ENCODE results near the gene SNX6. TPM values are rescaled to one million over a fixed set of nuclear protein-coding genes. Genes with fewer than 3 reads are reported as not detected.
"Not testable (repeated sequence)": the region's sequence is repeated elsewhere in the genome, so short reads cannot be mapped to it uniquely, and the experiment has no call there.

SNX6 gene
- total RNA-seq: 66.7 TPM

DNA sequence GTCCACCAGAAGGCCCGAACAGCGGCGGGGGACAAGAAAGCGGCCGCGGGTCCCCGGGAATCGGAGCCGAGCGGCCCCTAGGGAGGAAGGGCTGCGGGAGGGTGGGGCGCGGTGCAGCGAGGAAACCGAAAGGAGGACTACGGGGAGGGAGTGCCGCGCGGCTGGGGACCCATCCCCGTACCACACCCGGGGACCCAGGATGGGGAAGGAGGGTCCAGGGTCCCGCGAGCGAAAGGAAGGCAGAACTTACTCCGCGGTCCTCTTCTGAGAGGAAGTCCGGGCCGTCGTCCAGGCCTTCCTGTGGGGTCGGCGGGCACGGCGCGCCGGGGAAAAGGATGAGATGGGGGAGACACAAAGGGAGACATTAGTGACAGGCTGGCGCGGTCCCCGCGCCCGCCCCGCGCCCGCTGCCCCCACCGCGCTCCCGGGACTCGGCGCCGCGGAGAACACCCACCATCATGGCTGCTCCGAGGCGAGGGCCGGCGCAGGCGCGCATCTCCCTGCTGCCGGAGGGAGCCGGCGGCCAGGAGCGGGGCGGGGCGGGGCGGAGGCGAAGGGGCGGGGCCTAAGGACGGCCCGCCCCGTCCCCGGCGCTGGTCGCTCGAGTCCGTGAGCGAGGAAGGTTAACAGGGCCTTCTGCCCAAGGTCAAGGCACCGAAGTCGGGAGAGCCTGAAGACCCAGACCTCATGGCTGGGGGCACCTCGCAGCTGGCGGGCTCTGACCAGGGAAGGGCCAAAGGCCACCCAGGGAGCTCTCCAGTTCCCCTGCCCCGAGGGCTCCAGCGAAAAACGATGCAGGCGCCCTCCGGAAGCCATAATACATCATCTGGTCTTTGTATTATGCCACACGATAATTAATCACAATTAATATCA is at the start of gene SNX6:
TSS of gene SNX6 (minus strand) at position 492 of the 873 bp plus-strand sequence. CDS start at position 460, 32 bp downstream.
- peak; percentile 78 for DNase-seq (ENCODE audit: low spot score)

DNA sequence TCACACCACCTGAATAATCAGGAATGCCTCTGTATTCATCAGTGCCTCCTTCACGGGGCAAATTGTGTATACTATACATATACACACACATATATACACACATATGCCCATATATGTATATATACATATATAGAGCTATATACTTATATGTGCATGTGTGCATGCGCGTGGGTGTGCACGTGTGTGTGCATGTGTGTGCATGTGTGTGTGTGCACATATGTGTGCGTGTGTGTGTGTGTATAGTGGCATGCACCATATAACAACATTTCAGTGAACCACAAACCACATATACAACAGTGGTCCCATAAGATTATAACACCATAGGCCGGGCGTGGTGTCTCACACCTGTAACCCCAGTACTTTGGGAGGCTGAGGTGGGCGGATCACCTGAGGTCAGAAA is 48.8 kb upstream of the SNX6 start:
- no peak for DNase-seq (ENCODE audit: low spot score)

DNA sequence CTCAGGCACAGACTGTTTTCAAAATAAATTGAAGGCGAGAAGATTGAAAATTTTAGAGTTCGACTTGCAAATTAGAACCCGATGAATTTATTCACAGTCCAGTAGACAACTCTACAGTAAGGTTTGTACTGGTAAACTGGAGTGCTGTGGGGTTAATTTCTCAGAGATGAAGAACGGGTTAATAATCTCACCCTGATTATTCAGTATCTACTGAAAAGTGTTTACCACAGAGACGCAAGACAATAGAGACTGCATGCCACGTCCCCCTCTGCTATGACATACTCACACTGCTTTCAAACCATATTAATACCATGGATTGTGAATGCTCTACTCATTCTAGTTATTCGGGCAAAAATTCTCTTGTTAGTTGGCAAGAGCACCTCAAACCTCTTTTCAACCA is 48.4 kb upstream of the SNX6 start:
- no peak for DNase-seq (ENCODE audit: low spot score)

DNA sequence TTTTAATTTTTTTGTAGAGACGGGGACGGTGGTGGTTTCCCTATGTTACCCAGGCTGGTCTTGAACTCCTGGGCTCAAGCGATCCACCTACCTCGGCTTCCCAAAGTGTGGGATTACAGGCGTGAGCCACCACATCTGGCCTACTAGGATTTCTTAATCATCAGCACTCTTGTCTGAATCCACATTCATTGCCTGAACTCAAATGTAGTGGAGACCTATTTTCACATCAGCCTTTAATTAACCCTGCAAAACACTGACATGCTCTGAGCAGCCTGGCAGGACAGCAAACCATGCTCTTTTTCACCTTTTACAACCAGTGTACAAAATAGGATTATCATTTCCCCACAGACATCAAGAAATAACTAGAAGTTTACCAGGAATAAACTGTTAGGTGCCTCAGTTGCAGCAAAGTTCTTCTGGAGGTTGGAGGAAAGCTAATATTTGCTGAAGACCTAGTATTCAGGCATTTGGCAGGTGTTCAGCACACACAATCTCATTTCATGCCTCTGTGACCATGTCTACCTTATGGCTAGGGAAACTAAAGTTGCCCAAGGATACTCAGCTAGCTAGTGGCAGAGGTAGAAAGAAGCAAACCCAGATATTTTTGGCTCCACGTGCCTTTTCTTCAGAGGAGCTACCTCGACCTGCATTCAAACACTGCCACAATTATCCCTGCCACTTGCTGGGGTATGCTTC is 46.7 kb upstream of the SNX6 start:
- DNase-seq (ENCODE audit: low spot score): no peak

DNA sequence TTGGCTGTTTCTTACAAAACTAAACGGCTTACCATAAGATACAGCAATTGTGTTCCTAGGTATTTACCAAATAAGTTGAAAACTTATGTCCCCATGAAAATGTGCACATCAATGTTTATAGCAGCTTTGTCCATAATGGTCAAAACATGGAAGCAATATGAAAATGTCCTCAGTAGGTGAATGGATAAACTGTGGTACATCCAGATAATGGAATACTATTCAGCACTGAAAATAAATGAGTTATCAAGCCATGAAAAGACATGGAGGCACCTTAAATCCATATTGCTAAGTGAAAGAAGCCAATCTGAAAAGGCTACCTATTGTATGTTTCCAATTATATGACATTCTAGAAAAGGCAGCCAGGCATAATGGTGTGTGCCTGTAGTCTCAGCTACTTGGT is 43.8 kb upstream of the SNX6 start:
- no peak for DNase-seq (ENCODE audit: low spot score)

DNA sequence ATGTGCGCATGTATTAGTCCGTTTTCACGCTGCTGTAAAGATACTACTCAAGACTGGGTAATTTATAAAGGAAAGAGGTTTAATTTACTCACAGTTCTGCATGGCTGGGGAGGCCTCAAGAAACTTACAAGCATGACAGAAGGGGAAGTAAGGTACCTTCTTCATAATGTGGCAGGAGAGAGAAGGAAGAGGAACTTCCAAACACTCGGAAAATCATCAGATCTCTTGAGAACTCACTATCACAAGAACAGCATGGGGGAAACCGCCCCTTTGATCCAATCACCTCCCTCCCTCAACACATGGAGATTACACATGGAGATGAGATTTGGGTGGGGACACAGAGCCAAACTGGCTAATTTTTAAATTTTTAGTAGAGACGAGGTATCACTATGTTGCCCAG is 41.8 kb upstream of the SNX6 start:
- no peak for DNase-seq (ENCODE audit: low spot score)

DNA sequence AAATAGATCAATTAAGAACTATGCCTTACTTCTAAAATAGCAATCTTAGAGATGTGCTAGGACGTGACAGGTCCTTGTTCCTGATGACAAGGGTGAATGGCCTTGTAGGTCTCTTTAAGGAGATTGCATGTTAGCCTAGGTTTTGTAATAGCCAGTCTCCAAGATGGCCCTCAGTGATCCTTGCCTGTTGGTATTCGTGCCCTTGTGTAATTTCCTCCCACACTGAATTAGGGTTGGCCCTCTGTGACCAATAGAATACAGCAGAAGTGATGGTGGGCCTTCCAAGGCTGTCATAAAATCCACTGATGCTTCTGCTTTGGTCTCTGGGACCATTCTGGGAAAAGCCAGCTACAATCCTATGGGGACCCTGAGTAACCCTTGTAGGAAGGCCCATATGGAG is 38.2 kb upstream of the SNX6 start:
- no peak for DNase-seq (ENCODE audit: low spot score)

DNA sequence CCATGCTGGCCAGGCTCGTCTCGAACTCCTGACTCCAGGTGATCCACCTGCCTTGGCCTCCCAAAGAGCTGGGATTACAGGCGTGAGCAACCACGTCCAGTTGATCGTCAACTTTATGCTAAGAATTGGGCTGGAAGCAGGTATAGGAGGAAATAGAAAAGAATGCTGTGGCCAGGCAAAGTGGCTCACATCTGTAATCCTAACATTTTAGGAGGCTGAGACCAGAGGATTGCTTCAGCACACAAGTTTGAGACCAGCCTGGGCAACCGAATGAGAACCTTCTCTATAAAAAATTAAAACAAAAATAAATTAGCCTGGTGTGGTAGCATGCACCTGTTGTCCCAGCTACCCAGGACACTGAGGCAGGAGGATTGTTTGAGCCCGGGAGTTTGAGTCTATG is 37.1 kb upstream of the SNX6 start:
- DNase-seq (ENCODE audit: low spot score): no peak

DNA sequence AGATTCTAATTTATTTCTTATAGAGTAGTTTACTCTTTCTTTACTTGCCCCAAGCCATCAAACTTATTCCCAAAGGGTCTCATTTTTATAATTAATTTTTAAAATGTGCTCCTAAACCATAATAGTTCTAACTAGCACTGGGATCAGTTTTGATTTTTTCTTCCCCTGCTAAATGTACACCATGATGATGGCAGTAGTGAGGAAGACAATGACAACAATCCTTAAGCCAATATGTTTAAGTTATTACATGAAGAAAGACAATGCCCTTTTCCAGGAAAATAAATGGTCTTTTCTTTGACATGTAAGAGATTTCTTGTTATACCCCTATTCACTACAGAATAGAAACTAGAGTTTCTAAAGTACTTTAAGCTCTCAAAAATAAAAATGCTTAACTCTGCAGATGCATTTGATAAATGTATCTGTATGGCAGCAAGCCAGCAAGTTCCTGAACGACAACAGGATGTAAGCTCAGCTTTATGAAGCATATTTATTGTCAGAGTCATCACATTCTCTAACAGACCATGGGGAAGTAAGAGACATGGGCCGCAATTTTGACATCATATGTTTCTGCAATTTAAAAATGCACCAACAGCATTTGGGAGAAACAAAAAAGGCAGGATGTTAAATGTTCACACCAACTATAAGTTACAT is 36.0 kb upstream of the SNX6 start:
- peak; percentile 43 for DNase-seq (ENCODE audit: low spot score)

DNA sequence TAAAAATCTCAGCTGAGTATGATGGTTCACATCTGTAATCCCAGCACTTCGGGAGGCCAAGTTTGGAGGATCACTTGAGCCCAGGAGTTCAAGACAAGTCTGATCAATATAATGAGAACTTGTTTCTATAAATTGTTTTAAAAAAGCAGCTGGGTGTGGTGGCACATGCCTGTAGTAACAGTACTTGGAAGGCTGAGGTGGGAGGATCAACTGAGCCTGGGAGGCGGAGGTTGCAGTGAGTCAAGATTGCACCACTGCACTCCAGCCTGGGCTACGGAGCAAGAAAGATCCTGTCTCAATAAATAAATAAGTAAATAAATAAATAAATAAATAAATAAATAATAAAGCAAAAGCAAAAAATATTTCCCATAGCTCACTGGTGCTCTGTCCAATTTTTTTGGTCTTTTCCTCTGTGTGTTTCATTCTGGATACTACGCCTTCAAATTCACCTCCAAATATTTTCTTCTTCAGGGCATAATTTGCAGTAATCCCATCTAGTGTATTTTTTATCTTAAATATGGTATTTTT is 32.7 kb upstream of the SNX6 start:
- DNase-seq (ENCODE audit: low spot score): no peak

DNA sequence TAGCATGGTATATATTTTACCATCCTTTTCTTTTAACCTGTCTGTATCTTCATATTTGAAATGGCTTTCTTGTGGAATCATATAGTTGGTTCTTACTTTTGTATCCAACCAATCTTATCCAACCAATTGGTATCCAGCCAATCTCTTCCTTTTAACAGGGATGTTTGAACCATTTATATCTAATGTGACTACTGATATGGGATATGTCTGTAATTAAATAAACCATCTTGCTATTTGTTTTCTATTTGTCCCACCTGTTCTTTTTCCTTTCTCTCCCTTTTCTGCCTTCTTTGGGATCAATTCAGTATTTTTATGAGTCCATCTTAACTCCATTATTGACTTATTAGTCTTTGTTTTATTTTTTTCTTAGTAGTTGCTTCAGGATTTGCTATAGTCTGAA is 30.8 kb upstream of the SNX6 start:
- no peak for DNase-seq (ENCODE audit: low spot score)

DNA sequence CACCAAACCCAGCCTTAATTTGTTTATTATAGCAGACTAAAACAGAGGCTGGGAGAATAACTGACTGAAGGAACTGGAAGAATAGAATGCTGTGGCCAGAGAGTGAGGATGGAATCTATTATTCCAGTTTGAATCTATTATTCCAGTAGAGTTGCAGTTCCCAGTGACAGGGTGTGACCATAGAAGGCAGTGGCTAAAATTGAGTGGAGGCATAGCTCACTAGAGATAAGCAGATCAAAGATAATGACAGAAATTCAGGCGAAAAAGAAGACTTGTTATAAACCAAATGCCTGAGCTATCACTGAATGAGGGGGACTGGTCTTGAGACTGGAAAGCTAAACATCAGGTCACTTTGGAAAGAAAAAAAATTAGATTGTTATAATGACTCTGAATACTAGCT is 26.0 kb upstream of the SNX6 start:
- DNase-seq (ENCODE audit: low spot score): no peak

DNA sequence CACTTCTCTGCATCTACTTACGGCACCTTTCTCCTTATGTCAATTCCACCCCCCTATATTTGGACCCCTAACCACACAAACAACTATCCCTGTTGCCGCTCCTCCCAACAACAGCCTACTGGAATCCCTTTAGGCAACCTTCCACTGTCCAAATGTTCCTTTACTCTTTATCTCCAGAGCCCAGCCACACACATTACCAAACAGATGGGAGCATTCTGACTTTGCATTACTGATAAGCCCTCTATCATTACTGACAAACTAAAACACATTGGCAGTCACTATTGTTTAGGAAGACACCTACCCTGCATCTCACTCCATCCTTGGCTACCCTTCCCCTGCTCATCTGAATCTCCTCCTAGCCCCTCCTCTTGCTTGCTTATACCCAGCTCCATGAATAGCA is 23.1 kb upstream of the SNX6 start:
- not testable (repeated sequence) for DNase-seq (ENCODE audit: low spot score)

DNA sequence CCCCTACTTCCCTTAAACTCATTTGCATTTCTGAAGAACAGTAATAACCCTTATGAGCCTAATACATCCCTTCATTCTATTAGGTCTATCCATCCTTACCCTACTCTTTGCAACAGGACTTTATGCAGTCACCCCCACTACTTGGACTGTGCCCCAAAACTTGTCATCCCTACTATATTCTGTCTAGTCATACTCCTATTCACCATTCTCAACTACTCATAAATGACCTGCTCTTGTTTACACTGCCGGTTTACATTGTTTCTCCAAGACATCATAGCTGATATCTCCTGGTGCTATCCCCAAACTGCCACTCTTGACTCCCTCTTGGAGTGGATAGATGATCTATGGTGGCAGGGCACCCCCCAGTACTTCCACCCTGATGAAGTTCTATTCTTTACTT is 22.4 kb upstream of the SNX6 start:
- not testable (repeated sequence) for DNase-seq (ENCODE audit: low spot score)

DNA sequence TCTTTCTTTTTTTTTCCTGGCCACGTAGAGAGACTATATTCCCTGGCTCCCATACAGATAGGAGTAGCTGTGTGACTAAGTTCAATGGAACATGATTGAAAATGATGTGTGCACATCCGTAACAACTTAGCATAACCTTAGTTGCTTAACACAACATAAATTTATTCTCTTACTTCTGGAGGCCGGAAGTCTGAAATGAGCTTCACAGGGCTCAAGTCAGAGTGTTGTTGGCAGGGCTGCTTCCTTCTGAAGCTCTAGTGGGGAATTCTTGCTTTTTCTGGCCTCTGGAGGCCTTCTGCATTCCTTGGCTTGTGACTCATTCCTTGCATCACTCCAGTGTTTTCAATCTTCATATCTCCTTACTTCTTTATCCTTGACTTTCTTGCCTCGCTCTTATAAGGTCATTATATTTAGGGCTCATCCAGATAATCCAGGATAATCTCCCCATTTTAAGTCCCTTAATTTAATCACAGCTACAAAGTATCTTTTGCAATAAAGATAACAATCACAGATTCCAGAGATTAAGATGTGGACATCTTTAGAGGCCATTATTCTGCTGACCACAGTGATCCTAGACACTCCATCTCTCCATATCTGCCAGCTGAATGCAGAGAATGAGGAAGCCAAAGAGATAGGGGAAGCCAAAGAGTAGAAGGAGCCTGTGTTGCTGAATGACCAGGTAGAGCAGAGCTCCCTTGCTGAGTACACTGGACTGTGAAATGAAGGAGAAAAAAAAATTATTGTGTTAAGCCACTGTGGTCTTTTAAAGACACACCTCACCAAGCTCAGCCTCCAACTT is 21.0 kb upstream of the SNX6 start:
- no peak for DNase-seq (ENCODE audit: low spot score)

DNA sequence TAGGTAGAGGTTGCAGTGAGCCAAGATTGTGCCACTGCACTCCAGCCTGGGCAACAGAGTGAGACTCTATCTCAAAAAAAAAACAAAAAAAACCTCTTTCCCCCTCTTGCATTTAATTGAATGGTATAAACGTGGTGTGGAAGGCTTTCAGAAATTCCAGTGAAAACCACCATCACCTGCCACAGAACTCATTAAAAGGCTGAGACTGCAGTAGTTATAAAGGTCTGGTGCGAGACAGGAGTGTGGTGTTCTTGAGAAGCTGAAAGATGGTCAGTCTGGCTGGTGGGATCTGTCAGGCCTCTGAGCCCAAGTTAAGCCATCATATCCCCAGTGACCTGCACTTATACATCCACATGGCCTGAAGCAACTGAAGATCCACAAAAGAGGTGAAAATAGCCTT is 20.1 kb upstream of the SNX6 start:
- DNase-seq (ENCODE audit: low spot score): not testable (repeated sequence)

DNA sequence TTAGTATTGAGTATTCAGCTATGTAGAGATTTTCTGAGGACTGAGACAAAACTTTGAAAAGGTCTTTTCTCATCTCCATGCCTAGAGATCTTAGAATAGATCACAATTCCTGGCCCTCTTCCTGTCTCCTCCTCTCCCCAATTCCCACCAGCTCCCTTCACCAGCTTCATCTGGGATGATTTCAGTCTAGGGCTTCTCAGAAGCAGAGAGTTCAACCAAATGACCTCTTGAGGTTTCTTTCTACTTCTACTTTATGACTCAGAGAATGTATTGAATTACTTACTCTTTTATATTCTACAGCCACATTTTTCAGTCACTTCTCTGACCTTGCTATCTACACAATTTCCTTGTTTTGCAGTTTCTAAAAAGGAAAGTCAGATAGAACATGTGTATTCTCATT is 19.4 kb upstream of the SNX6 start:
- DNase-seq (ENCODE audit: low spot score): no peak

DNA sequence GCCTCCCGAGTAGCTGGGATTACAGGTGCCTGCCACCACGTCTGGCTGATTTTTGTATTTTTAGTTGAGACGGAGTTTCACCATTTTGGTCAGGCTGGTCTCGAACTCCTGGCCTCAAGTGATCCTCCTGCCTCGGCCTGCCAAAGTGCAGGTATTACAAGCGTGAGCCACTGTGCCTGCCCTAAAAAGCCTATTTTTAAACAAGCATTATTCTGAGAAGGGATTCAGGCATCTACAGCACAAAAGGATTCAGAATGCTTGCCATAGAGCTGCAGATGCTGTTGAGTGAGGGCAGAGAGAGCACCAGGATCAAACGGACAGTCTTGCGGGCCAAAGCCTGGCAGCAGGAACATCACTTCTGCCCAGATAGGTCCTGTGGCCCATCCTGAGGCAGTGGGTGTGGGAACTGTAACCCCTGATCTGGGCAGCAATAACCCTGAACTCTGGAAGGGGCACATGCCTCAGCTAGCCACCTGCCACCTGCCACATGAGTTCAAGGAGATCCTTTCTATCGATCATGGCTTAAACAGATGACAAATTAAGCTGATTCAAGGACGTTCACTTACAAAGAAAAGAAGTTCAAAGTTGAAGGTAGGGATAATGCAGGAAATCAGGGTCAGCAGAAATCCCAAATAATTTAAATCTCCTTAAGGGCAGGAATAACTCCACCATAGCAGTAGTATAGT is 16.8 kb upstream of the SNX6 start:
- no peak for DNase-seq (ENCODE audit: low spot score)

DNA sequence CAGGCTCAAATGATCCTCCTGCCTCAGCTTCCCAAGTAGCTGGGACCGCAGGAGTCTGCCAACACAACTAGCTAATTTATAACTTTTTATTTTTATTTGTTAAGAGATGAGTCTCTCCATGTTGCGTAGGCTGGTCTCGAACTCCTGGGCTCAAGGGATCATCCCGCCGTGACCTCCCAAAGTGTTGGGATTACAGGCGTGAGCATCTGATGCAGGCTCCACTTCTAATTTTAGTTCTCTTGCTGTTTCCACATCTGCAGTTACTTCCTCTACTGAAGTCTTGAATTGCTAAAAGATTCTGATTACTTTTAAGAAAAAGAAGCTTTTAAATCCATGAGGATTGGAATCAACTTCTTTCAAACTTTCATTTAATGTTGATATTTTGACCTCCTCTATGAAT is 13.4 kb upstream of the SNX6 start:
- DNase-seq (ENCODE audit: low spot score): no peak

DNA sequence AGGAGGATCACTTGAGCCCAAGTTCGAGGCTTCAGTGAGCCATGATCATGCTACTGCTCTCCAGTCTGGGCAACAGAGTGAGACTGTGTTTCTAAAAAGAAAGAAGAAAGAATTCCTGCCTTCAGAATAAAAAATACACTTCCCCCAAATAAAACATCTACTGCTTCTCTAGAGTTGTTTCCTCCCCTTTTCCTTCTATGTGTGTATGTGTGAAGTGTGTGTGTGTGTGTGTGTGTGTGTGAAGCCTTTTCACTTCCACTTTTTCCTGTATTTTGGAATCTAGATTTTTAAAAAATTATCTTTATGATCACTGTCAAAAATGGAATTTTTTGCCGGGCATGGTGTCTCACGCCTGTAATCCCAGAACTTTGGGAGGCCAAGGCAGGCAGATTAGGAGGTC is 12.6 kb upstream of the SNX6 start:
- DNase-seq (ENCODE audit: low spot score): no peak

DNA sequence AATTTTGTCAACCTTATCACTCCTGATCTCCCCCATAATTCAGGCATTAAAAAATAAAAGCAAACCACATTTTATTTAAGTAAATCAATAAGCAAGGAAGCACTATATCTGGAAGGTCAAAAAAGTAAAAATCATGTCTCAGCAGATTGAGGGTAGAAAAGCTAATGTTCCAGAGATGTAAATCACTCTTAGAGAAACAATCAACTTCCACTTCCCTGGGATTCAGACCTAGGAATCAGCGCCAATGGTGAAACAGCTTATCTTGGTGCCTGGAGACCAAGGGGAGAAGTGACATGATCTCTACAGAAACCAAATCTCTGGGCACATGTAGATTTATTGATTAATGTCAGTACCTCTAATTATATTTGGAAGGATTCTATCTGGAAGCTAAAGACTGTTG is 10.9 kb upstream of the SNX6 start:
- DNase-seq (ENCODE audit: low spot score): no peak
